Measurements from ENCODE around the gene FLRT2.

FLRT2 gene

GRCh38 chr14:85675957-85676356 is 146.0 kb downstream of the FLRT2 start:
- no peak for DNase-seq

GRCh38 chr14:85686908-85687307 is 157.0 kb downstream of the FLRT2 start:
- DNase-seq, result no peak

- no peak for DNase-seq
These were observed 157.5 kb downstream of the FLRT2 start for GRCh38 chr14:85687456-85687855.

- no peak for DNase-seq
These were observed 158.1 kb downstream of the FLRT2 start for GRCh38 chr14:85688006-85688405.

GRCh38 chr14:85695300-85695699 is 165.4 kb downstream of the FLRT2 start:
- no peak for DNase-seq

GRCh38 chr14:85701116-85701515 is 171.2 kb downstream of the FLRT2 start:
- no peak for DNase-seq

GRCh38 chr14:85701763-85702162 is 171.8 kb downstream of the FLRT2 start:
- no peak for DNase-seq

- no peak for DNase-seq
These were observed 172.2 kb downstream of the FLRT2 start for GRCh38 chr14:85702191-85702590.

GRCh38 chr14:85702997-85703396 is 173.1 kb downstream of the FLRT2 start:
- DNase-seq, result no peak

Measured in activated CD8-positive, alpha-beta memory T cell treated with anti-CD3 and anti-CD28 coated beads, Interleukin-2, amount 50 U/mL, for 4 hours (primary cell).